ENCODE measurements around the gene CYFIP2.

The CYFIP2 gene

DNA sequence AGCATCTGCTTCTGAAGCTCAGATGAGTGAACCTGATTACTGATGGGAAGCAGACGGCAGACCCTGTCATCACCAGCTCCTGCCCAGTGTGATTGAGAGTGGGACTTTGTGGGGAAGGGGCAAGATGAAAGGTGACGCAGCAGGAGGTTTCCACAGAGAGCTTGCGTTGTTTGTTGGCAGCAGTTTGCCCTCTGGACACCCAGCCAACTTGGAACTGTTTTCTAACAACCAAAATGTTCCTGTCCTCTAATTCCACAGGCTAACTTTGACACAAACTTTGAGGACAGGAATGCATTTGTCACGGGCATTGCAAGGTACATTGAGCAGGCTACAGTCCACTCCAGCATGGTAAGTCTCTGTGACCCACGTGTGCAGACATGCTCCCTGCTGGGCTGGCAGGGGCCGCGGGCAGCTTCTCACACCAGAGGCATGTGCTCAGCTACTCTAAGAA is 20.9 kb downstream of the CYFIP2 start:
- FAIRE-seq = no peak
- no peak for DNase-seq (ENCODE audit: insufficient read length, low spot score)
- TF ChIP-seq, protein P1, sequence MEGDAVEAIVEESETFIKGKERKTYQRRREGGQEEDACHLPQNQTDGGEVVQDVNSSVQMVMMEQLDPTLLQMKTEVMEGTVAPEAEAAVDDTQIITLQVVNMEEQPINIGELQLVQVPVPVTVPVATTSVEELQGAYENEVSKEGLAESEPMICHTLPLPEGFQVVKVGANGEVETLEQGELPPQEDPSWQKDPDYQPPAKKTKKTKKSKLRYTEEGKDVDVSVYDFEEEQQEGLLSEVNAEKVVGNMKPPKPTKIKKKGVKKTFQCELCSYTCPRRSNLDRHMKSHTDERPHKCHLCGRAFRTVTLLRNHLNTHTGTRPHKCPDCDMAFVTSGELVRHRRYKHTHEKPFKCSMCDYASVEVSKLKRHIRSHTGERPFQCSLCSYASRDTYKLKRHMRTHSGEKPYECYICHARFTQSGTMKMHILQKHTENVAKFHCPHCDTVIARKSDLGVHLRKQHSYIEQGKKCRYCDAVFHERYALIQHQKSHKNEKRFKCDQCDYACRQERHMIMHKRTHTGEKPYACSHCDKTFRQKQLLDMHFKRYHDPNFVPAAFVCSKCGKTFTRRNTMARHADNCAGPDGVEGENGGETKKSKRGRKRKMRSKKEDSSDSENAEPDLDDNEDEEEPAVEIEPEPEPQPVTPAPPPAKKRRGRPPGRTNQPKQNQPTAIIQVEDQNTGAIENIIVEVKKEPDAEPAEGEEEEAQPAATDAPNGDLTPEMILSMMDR (IDR thresholded peaks at IDR 0.05; ENCODE audit: insufficient read depth, missing control alignments) = no peak

DNA sequence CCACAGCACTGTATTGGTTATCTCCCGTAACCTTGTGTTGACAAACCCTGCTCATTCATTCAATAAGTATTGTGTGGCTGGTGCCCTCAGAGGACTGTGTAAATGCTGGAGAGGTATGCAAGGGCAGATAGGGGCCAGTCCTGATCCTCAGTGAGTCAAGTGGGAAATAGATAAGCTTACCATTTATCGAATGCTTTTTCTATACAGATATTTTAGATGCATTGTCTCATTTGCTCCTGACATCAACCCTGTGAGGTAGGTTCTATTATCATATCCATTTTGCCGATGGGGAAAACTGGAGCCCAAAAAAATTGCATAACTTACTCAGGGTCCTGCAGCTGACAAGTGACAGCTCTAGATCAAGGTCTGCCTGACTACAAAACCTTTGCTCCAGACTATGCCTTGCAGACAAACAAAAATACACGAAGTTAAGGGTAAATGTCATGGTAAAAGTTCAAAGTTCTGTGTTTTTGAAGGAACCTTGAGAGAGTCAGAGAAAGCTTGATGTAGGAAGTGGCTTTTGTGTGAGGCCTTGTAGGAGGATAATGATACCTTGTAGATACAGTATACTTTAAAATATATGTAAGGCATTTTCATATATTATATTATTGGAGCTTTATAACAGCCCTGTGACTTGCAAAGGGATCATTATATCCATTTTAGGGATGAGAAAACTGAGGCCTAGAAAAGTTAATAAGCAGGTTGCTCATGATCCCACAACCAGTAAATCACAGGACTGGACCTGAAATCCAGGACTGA is 22.7 kb downstream of the CYFIP2 start:
- DNase-seq (ENCODE audit: insufficient read length, low spot score) (no peak), FAIRE-seq (no peak)
- TF ChIP-seq, protein P1 (IDR thresholded peaks at IDR 0.05; ENCODE audit: insufficient read depth, missing control alignments) = no peak

DNA sequence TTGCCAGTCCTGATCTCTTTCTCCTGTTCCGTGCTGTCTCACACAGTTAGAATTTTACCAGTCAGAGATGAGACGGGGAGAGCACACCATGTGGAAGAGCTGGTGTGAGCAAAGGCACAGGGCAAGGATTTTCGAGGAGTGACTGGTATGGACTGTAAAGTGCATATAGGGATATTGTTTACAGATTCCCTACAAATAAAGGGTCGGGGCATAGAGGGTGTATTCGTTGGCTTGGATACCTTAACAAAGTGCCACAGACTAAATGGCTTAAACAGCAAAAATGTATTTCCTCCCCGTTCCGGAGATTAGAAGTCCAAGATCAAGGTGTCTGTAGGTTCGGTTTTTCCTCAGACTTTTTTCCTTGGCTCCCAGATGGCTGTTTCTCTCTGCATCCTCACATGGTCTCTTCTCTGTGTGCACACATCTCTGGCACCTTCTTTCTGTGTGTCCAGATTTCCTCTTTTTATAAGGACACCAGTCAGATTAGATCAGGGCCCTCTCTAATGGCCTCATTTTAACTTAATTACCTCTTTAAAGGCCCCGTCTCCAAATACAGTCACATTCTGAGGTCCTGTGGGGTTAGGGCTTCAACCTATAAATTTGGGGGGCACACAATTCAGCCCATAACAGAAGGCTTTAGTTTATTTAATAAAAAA is 23.4 kb downstream of the CYFIP2 start:
- TF ChIP-seq, protein P1 (IDR thresholded peaks at IDR 0.05; ENCODE audit: insufficient read depth, missing control alignments) = no peak
- FAIRE-seq = no peak
- DNase-seq (ENCODE audit: insufficient read length, low spot score) = no peak

DNA sequence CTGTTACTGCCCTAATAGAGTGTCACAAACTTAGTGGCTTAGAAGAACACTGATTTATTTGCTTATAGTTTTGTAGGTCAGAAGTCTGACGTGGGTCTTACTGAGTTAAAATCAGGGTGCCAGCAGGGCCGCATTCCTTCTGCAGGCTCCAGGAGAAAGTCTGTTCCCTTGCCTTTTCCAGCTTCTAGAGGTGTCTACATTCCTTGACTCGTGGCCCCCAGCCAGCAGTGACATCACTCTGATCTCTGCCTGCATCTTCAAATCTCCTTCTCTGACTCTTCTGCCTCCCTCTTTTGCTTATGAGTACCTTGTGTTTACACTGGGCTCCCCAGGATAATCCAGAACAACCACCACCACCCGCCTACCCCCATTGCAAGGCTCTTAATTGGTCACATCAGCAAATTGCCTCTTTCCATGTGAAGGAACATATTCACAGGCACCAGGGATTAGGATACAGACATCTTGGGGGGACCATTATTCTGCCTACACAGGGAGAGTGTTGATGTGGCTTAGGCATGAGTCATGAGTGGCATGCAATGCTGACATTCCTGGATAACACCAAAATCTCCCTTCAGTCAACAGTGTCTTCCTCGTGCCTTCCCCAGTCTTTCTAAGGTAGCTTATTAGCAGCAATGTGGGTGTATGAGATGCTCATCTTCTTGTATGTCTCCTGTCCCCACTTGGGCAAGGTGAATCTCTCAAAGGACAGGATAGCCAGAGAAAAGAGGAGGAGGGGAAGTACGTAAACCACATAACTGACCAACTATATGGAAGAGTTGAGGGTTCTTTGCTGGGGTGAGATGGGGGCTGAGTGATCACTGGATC is 24.4 kb downstream of the CYFIP2 start:
- DNase-seq (ENCODE audit: insufficient read length, low spot score) = no peak
- TF ChIP-seq, protein P1 (IDR thresholded peaks at IDR 0.05; ENCODE audit: insufficient read depth, missing control alignments) = no peak
- FAIRE-seq = no peak

DNA sequence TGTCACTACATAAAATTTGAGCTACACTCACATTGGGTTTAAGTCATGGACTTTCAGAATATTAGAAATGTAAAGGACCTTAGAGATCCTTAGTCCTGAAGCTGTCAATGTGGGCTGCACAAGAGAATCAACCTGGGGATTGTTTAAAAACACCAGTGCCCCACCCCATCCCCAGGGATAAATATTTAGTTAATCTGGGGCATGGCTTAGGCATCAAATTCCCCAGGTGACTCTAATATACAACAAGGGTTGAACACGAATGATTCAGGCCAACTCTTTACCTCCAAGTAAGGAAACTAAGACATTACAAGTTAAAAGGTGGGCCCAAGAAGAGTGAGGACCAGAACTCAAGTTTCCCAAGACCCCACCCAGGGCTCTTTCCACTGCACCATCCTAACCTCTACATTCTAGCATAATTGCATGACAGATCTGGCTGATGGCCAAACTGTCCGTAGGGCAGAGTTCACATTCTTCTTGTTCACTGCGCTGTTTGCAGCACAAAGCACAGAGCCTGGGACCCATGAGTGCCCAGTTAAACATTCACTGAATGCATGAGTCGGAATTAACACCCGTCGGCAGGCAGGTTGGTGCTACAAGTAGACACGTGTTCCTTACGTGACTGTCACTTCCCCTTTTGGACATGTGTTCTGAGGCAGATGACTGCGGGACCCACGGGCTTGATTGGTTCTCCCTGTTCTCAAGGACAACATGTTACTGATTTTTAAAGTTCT is 25.2 kb downstream of the CYFIP2 start:
- FAIRE-seq = no peak
- TF ChIP-seq, protein P1 (IDR thresholded peaks at IDR 0.05; ENCODE audit: insufficient read depth, missing control alignments) = no peak
- DNase-seq (ENCODE audit: insufficient read length, low spot score) = no peak

DNA sequence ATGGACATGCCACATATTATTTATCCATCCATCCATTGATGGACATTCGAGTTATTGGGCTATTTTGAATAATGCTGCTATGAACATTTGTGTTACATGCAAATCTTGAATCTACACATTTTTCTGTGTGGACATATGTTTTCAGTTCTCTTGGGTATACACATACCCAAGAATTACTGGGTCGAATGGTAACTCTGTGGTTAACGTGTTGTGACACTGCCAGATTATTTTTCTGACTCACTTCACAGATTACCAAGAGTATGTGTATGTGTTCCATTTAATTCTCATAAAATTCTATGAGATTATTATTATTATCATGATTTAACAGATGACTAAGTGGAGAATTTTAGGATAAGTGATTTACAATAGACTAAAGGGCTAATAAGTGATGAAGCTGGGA is 26.7 kb downstream of the CYFIP2 start:
- FAIRE-seq (no peak), DNase-seq (ENCODE audit: insufficient read length, low spot score) (no peak)
- TF ChIP-seq, protein P1 (IDR thresholded peaks at IDR 0.05; ENCODE audit: insufficient read depth, missing control alignments) = no peak

Measured in D721Med (cell line).